IMR-90 (cell line): ENCODE measurements around the gene UBE2C.

Experiments
- CEBPB ChIP-seq: IDR thresholded peaks from 2 replicates; pipeline ENCODE4 v1.6.1; 2012; ENCODE audit warnings: low read depth, low read length, improper control_type of control experiment
- CTCF ChIP-seq: conservative IDR thresholded peaks from 2 replicates; pipeline ENCODE4 v1.5.1; 2012; ENCODE audit warnings: mild to moderate bottlenecking, low read depth, low read length, improper control_type of control experiment
- MAFK ChIP-seq: IDR thresholded peaks from 2 replicates; pipeline ENCODE4 v1.6.1; 2012; ENCODE audit warnings: low read depth, low read length, improper control_type of control experiment
- NFE2L2 ChIP-seq: fragments of 150-350 bp; IDR thresholded peaks from 2 replicates; pipeline ENCODE4 v1.6.1; 2016; ENCODE audit warnings: low read depth, mild to moderate bottlenecking, low read length
- POLR2A ChIP-seq: IDR thresholded peaks from 2 replicates; pipeline ENCODE4 v1.6.1; 2012; ENCODE audit warnings: mild to moderate bottlenecking, low read depth, low read length
- USF2 ChIP-seq: fragments of 150-350 bp; IDR thresholded peaks from 2 replicates; pipeline ENCODE4 v1.6.1; 2017; ENCODE audit warnings: mild to moderate bottlenecking, antibody characterized with exemption, low read length, low read depth

GRCh38 chr20:45765307-45765875, 47.1 kb upstream of the UBE2C start:
- no peak for TF ChIP-seq NFE2L2
- TF ChIP-seq CEBPB = no peak
- no peak for TF ChIP-seq CTCF
- TF ChIP-seq USF2 = no peak
- no peak for TF ChIP-seq MAFK
- TF ChIP-seq POLR2A = no peak
